PC-9 (cell line): ENCODE results near the gene CD109. TPM values are rescaled to one million over a fixed set of nuclear protein-coding genes. Genes with fewer than 3 reads are reported as not detected.

Experiments
- BruUV-seq: library from RNA; stranded (reverse); fragments of 400-500 nt; replicated peaks from 2 replicates; lab custom pipeline; 2021; lab: Mats Ljungman, UMichigan
- CTCF ChIA-PET: fragments of 300-600 bp; sonication (Branson Sonifier 250); formaldehyde crosslinking; loops from one replicate; lab custom pipeline; 2022; ENCODE audit warnings: antibody characterized with exemption; lab: Charles Lee
- POLR2A ChIA-PET: fragments of 300-600 bp; sonication (Branson Sonifier 250); formaldehyde crosslinking; loops from one replicate; lab custom pipeline; 2022; ENCODE audit warnings: antibody characterized with exemption; ENCODE audit not compliant: unreplicated experiment; lab: Charles Lee
- DNase-seq, 2 experiments: peaks; one replicate each; pipeline versions ENCODE4 v3.0.0 to v3.0.0-alpha.2; 2015 to 2022; ENCODE audit warnings: mixed read lengths in 1 of 2
- H2AFZ ChIP-seq: fragments of 200-600 bp; sonication (generic); 2 replicates; pipeline ENCODE4 v1.8.1; 2017; ENCODE audit warnings: antibody characterized with exemption
- H3F3A ChIP-seq: fragments of 200-600 bp; sonication (generic); 2 replicates; pipeline ENCODE4 v1.8.1; 2017; ENCODE audit warnings: antibody characterized with exemption, mild to moderate bottlenecking, low read depth; ENCODE audit not compliant: insufficient read depth
- H3K27ac ChIP-seq: fragments of 200-600 bp; sonication (generic); 2 replicates; pipeline ENCODE4 v1.6.1; 2016; ENCODE audit warnings: mixed run types
- H3K27me3 ChIP-seq: fragments of 200-600 bp; sonication (generic); 2 replicates; pipeline ENCODE4 v1.6.1; 2016; ENCODE audit warnings: low read depth, mixed run types; ENCODE audit not compliant: insufficient read depth
- H3K36me3 ChIP-seq: fragments of 200-600 bp; sonication (generic); 2 replicates; pipeline ENCODE4 v1.6.1; 2016; ENCODE audit warnings: low read depth, mixed run types
- H3K4me1 ChIP-seq: fragments of 200-600 bp; sonication (generic); replicated peaks from 2 replicates; pipeline ENCODE4 v1.6.1; 2016; ENCODE audit warnings: mixed run types; ENCODE audit not compliant: insufficient read depth
- H3K4me2 ChIP-seq: fragments of 200-600 bp; sonication (generic); 2 replicates; pipeline ENCODE4 v1.6.1; 2017; ENCODE audit warnings: mixed run types
- H3K4me3 ChIP-seq: fragments of 200-600 bp; sonication (generic); 2 replicates; pipeline ENCODE4 v1.6.1; 2016; ENCODE audit warnings: mixed run types
- H3K79me2 ChIP-seq: fragments of 200-600 bp; sonication (generic); 2 replicates; pipeline ENCODE4 v1.6.1; 2017; ENCODE audit warnings: low read depth, mixed run types
- H3K9me2 ChIP-seq: fragments of 200-600 bp; sonication (generic); 2 replicates; pipeline ENCODE4 v1.8.1; 2017; ENCODE audit warnings: mild to moderate bottlenecking; ENCODE audit not compliant: insufficient read depth
- H3K9me3 ChIP-seq: fragments of 200-600 bp; sonication (generic); 2 replicates; pipeline ENCODE4 v1.8.1; 2016; ENCODE audit warnings: low read depth; ENCODE audit not compliant: insufficient read depth
- H4K20me1 ChIP-seq: fragments of 200-600 bp; sonication (generic); 2 replicates; pipeline ENCODE4 v1.8.1; 2017; ENCODE audit not compliant: insufficient read depth
- CTCF ChIP-seq: fragments of 200-600 bp; sonication (generic); conservative IDR thresholded peaks from 2 replicates; pipeline ENCODE4 v1.6.1; 2017; ENCODE audit warnings: mixed run types, antibody characterized with exemption, mild to moderate bottlenecking, moderate library complexity
- EZH2 ChIP-seq: fragments of 200-600 bp; sonication (generic); IDR thresholded peaks from 2 replicates; pipeline ENCODE4 v1.8.0; 2017; ENCODE audit warnings: antibody characterized with exemption, low read depth
- intact Hi-C: fragments of 100-400 bp; cut with micrococcal nuclease; formaldehyde crosslinking; loops from one replicate; pipeline ENCODE4 v1.10.0; 2022; ENCODE audit not compliant: unreplicated experiment
- total RNA-seq: library from RNA; stranded (reverse); gene quantifications from 2 replicates; pipeline ENCODE4 v1.2.3, GENCODE V29; 2021

The CD109 gene
- total RNA-seq, 1 experiment from 2014 or later: 50.7 TPM

DNA sequence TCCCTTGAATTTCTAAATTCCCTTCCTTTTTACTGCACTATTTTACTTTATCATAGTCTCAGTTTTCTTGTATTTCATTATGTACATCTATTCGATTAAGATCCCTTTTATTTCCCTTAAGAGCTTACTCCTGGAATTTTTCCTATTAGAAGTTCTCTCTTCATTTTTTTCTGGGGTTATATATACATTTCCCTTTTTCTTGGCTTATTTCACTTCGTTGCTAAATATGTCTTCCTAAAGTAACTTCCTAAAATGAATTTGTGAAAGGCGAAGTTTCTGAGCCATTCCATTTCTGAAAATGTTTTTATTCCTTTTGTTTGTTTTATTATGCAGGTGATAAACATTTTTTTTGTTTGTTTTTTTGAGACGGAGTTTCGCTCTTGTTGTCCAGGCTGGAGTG is 5.9 kb upstream of the CD109 start:
- Histone ChIP-seq H3K79me2 (no peaks in the 10 kb centered on the region), H3K9me2 (no peaks in the 10 kb centered on the region), H3F3A (peaks cover 14% of the 10 kb centered on the region), H2AFZ (no peak overlapping the region), H3K4me1 (peaks cover 22% of the 10 kb centered on the region), H3K36me3 (no peaks in the 10 kb centered on the region), H3K9me3 (no peaks in the 10 kb centered on the region), H3K4me2 (no peak overlapping the region), H3K27ac (no peak overlapping the region), H3K4me3 (no peak overlapping the region), H3K27me3 (no peaks in the 10 kb centered on the region), H4K20me1 (no peaks in the 10 kb centered on the region)
- no peak for TF ChIP-seq CTCF
- TF ChIP-seq EZH2: no peak
- intact Hi-C loops: no loop called here
- BruUV-seq: no TSS peak
- POLR2A ChIA-PET: no interaction called here
- CTCF ChIA-PET: no interaction called here
- no peak for DNase-seq

GRCh38 chr6:73691512-73691911 is 4.5 kb upstream of the CD109 start:
- Histone ChIP-seq H3K4me3 (no peak overlapping the region), H3K9me3 (no peaks in the 10 kb centered on the region), H3K4me1 (peaks cover 26% of the 10 kb centered on the region), H3K4me2 (no peak overlapping the region), H3K79me2 (no peaks in the 10 kb centered on the region), H3K27ac (no peak overlapping the region), H3F3A (peaks cover 28% of the 10 kb centered on the region), H3K9me2 (no peaks in the 10 kb centered on the region), H3K36me3 (no peaks in the 10 kb centered on the region), H3K27me3 (no peaks in the 10 kb centered on the region), H4K20me1 (no peaks in the 10 kb centered on the region), H2AFZ (no peak overlapping the region)
- ChIA-PET POLR2A (interaction anchor here (0.7 to 1.0 kb wide), 2 partner anchors 11 to 16 kb away, joined by 3 to 4 read pairs; no protein-coding TSS in a partner anchor), CTCF (interaction anchor here (0.5 kb wide), 1 partner anchor 17 kb away, joined by 4 read pairs; no protein-coding TSS in a partner anchor)
- TF ChIP-seq CTCF: no peak
- no peak for TF ChIP-seq EZH2
- intact Hi-C loops: no loop called here
- BruUV-seq: no TSS peak
- no peak for DNase-seq

GRCh38 chr6:73694711-73695411 is 1.1 kb upstream of the CD109 start:
- ChIA-PET CTCF (interaction anchor here (0.6 to 1.2 kb wide), 3 partner anchors 21 to 38 kb away, joined by 3 to 15 read pairs (median 5); no protein-coding TSS in a partner anchor), POLR2A (interaction anchor here (0.6 to 1.1 kb wide), 6 partner anchors 15 to 1514 kb away, joined by 4 to 7 read pairs (median 4); no protein-coding TSS in a partner anchor)
- no peaks in the 10 kb centered on the region for H3K9me2 ChIP-seq
- H3K36me3 ChIP-seq: no peaks in the 10 kb centered on the region
- peaks cover 28% of the 10 kb centered on the region for H3F3A ChIP-seq
- no peaks in the 10 kb centered on the region for H3K27me3 ChIP-seq
- H3K27ac ChIP-seq: peak overlapping the region; percentile 85
- H3K4me1 ChIP-seq: peaks cover 41% of the 10 kb centered on the region
- peaks cover 11% of the 10 kb centered on the region; the same call in 1 of the 2 replicates for H3K79me2 ChIP-seq
- H3K9me3 ChIP-seq: no peaks in the 10 kb centered on the region
- peak; percentile 54 to 74 for DNase-seq
- no peaks in the 10 kb centered on the region for H4K20me1 ChIP-seq
- BruUV-seq: no TSS peak
- TF ChIP-seq EZH2 (no peak), CTCF (no peak)
- H3K4me3 ChIP-seq: peak overlapping the region; percentile 62
- H3K4me2 ChIP-seq: peak overlapping the region; percentile 80
- intact Hi-C loops: loop anchor here (1.0 kb wide), 1 partner anchor 15 kb away; no protein-coding TSS in a partner anchor
- H2AFZ ChIP-seq: peak overlapping the region; percentile 77; the same call in 1 of the 2 replicates
